Pancreas (tissue), 10 donors: ENCODE measurements around the gene PLB1. TPM values are rescaled to one million over a fixed set of nuclear protein-coding genes. Genes with fewer than 3 reads are reported as not detected.

Source experiments
- ATAC-seq, 4 donors: fragments of 200-7000 bp; cut with Tn5 transposase; one replicate each; pipeline versions ENCODE4 v1.8.0 to v1.9.1; 2020; ENCODE audit warnings: mild to moderate bottlenecking in 4 of 4, moderate library complexity in 4 of 4
- DNase-seq, 6 donors: peaks; one replicate each; pipeline ENCODE4 v3.0.0-alpha.2; 2020
- FAIRE-seq: peaks from 2 replicates; lab custom pipeline; 2012; peaks lifted over from hg19 to GRCh38; lab: Jason Lieb, UNC
- H3K27ac ChIP-seq, 4 donors: fragments of 200-600 bp; sonication (generic); 1 replicate in 3 of 4; 2 replicates in 1 of 4; pipeline versions ENCODE4 v1.5.0 to v1.8.0; 2020
- H3K27me3 ChIP-seq, 4 donors: fragments of 200-600 bp; one replicate each; pipeline ENCODE4 v1.8.0; 2021
- H3K36me3 ChIP-seq, 3 donors: fragments of 200-600 bp; sonication (generic) in 1 of 3; one replicate each; pipeline versions ENCODE4 v1.5.0 to v1.8.0; 2020 to 2021
- H3K4me1 ChIP-seq, 3 donors: fragments of 200-600 bp; one replicate each; pipeline ENCODE4 v1.8.0; 2021
- H3K4me3 ChIP-seq, 4 donors: fragments of 200-600 bp; sonication (generic) in 2 of 4; one replicate each; pipeline versions ENCODE4 v1.5.0 to v1.8.0; 2020 to 2021
- H3K9me3 ChIP-seq, 4 donors: fragments of 200-600 bp; one replicate each; pipeline ENCODE4 v1.8.0; 2021
- CTCF ChIP-seq, 4 donors: fragments of 200-600 bp; sonication (generic) in 3 of 4; IDR thresholded peaks; one replicate each; pipeline versions ENCODE4 v1.5.0 to v1.8.0; 2021; ENCODE audit warnings: antibody characterized with exemption in 4 of 4
- WGBS, 2 donors: extraction: QIAGEN DNeasy Blood & Tissue Kit; methylation state at CpG; one replicate each; pipeline ENCODE4 v1.1.7; 2013; 5-methylcytosine and 5-hydroxymethylcytosine counted together
- intact Hi-C, 3 donors: fragments of 100-400 bp; cut with DNase I; formaldehyde crosslinking; loops; one replicate each; pipeline versions ENCODE4 v1.11.1 to v1.14.2; 2022
- polyA plus RNA-seq, 2 donors: library from polyadenylated mRNA; stranded (reverse); fragments of 200-250 nt; gene quantifications; one replicate each; pipeline ENCODE4 v1.2.3, GENCODE V29; 2013
- total RNA-seq, 6 donors: library from RNA; stranded (reverse); fragmentation: NEBNext Ultra II Directional in 4 of 6; extraction: Animal tissue kit (Norgen Biotek cat#: 25700) in 4 of 6; gene quantifications; one replicate each; pipeline versions ENCODE4 v1.2.1 to v1.2.4, GENCODE V29; 2021 to 2023
- donor health status: healthy with polysubstance abuse.
- donor health status: DM: no; HTN: no; CAD: no; lungs with moderate emphysema.
- donor health status: DM: no; HTN: no; CAD: no.
- donor health status: control.
- donor health status: control.
- donor health status: Bipolar disorder and iron deficiency.
- donor health status: DM: yes; HTN: yes; CAD: no.
- donor health status: DM: no; HTN: no; CAD: no.
- donor health status: DM: no; HTN: no; CAD: no.
- donor health status: DM: yes; HTN: yes; CAD: no.

PLB1 gene
- total and polyA plus RNA-seq, 8 donors, result 0.16 to 2.4 (median 0.93) TPM

- DNase-seq (no peak), ATAC-seq (no peak), FAIRE-seq (no peak)
- 88 to 92% methylated on average over 9 of the region's 9 CpGs for WGBS, 2 donors
- Histone ChIP-seq H3K27me3 (no peaks in the 10 kb centered on the region), H3K4me3 (no peak overlapping the region), H3K9me3 (no peaks in the 10 kb centered on the region), H3K36me3 (no peaks in the 10 kb centered on the region), H3K4me1 (no peaks in the 10 kb centered on the region), H3K27ac (no peak overlapping the region)
- no peak for TF ChIP-seq CTCF (IDR thresholded peaks at IDR 0.05)
- intact Hi-C loops, result no loop called here
Observed at GRCh38 chr2:28604284-28604843, 108.5 kb downstream of the PLB1 start.

GRCh38 chr2:28606986-28607441 lies 111.2 kb downstream of the PLB1 start:
- Histone ChIP-seq H3K4me1 (no peaks in the 10 kb centered on the region), H3K27me3 (no peaks in the 10 kb centered on the region), H3K27ac (no peak overlapping the region), H3K36me3 (no peaks in the 10 kb centered on the region), H3K4me3 (no peak overlapping the region), H3K9me3 (no peaks in the 10 kb centered on the region)
- TF ChIP-seq CTCF (IDR thresholded peaks at IDR 0.05), result no peak
- ATAC-seq (no peak), FAIRE-seq (no peak), DNase-seq (peak in 1 of 6 donors; percentile 20)
- WGBS, 2 donors, result 65 to 69% methylated on average over 5 of the region's 5 CpGs
- intact Hi-C loops, result no loop called here

GRCh38 chr2:28607730-28608499 lies 112.1 kb downstream of the PLB1 start:
- ATAC-seq (no peak), FAIRE-seq (no peak), DNase-seq (peak in 2 of 6 donors; percentile 12 to 26)
- no peak for TF ChIP-seq CTCF (IDR thresholded peaks at IDR 0.05)
- H3K4me3 ChIP-seq, result no peak overlapping the region
- H3K4me1 ChIP-seq, result peaks cover 0 to under 1% (median 0%) of the 10 kb centered on the region in 3 donors
- intact Hi-C loops, result no loop called here
- no peaks in the 10 kb centered on the region for H3K27me3 ChIP-seq
- 83 to 86% methylated on average over 8 of the region's 8 CpGs for WGBS, 2 donors
- no peak overlapping the region for H3K27ac ChIP-seq
- H3K36me3 ChIP-seq, result no peaks in the 10 kb centered on the region
- H3K9me3 ChIP-seq, result no peaks in the 10 kb centered on the region

GRCh38 chr2:28608500-28609424 lies 112.9 kb downstream of the PLB1 start:
- no peak for ATAC-seq
- intact Hi-C loops, result no loop called here
- no peak for FAIRE-seq
- no peaks in the 10 kb centered on the region for H3K27me3 ChIP-seq
- no peaks in the 10 kb centered on the region for H3K36me3 ChIP-seq
- no peaks in the 10 kb centered on the region for H3K9me3 ChIP-seq
- no peak overlapping the region for H3K27ac ChIP-seq
- H3K4me3 ChIP-seq, result no peak overlapping the region
- peaks cover 0 to 9% (median 2%) of the 10 kb centered on the region in 3 donors for H3K4me1 ChIP-seq
- TF ChIP-seq CTCF (IDR thresholded peaks at IDR 0.05), result no peak
- 89 to 91% methylated on average over 7 of the region's 7 CpGs for WGBS, 2 donors
- DNase-seq, result peak in 1 of 6 donors; percentile 13
